A549 (cell line): ENCODE data around the gene CXCL1. TPM values are rescaled to one million over a fixed set of nuclear protein-coding genes. Genes with fewer than 3 reads are reported as not detected.

Source experiments
- ATAC-seq, 2 experiments: fragments of 200-7000 bp in 1 of 2; fragments of >200 bp in 1 of 2; cut with Nextera tagmentation in 1 of 2; cut with Tn5 transposase in 1 of 2; 3 replicates each; pipeline versions ENCODE4 v1.8.0 to v1.9.1; 2018 to 2020; ENCODE audit warnings: mild to moderate bottlenecking in 1 of 2, moderate library complexity in 1 of 2
- CTCF ChIA-PET: fragments of 300-600 bp; sonication (Branson Sonifier 250); formaldehyde crosslinking; extraction: SDS; loops from one replicate; lab custom pipeline; 2021; ENCODE audit warnings: antibody characterized with exemption, inconsistent platforms; lab: Yijun Ruan, JAX
- POLR2A ChIA-PET: fragments of 350-600 bp; formaldehyde crosslinking; extraction: SDS; loops from one replicate; lab custom pipeline; 2021; ENCODE audit warnings: antibody characterized with exemption, inconsistent platforms; lab: Yijun Ruan, JAX
- DNase-seq, 2 experiments: peaks; one replicate each; pipeline versions ENCODE4 v3.0.0 to v3.0.0-alpha.2; 2011 to 2016; ENCODE audit warnings: low read depth in 1 of 2, low spot score in 1 of 2
- FAIRE-seq: peaks from 2 replicates; lab custom pipeline; 2011; peaks lifted over from hg19 to GRCh38; lab: Jason Lieb, UNC
- H3K27ac ChIP-seq, 2 experiments: fragments of >200 bp; sonication (Bioruptor Twin); formaldehyde crosslinking; 3 replicates each; pipeline ENCODE4 v1.5.1; 2016 to 2017
- H3K4me1 ChIP-seq: fragments of >200 bp; sonication (Bioruptor Twin); formaldehyde crosslinking; 3 replicates; pipeline ENCODE4 v1.6.1; 2016
- H3K4me2 ChIP-seq: fragments of >200 bp; sonication (Bioruptor Twin); formaldehyde crosslinking; 3 replicates; pipeline ENCODE4 v1.6.1; 2016
- H3K4me3 ChIP-seq: fragments of >200 bp; sonication (Bioruptor Twin); formaldehyde crosslinking; 3 replicates; pipeline ENCODE4 v1.5.1; 2016
- H3K9me3 ChIP-seq: fragments of >200 bp; sonication (Bioruptor Twin); formaldehyde crosslinking; 3 replicates; pipeline ENCODE4 v1.6.1; 2016
- CHD2 ChIP-seq: fragments of 150-350 bp; IDR thresholded peaks from 2 replicates; pipeline ENCODE4 v1.6.1; 2014; ENCODE audit warnings: low read length; ENCODE audit not compliant: partially characterized antibody
- E2F6 ChIP-seq: IDR thresholded peaks from 2 replicates; pipeline ENCODE4 v1.6.1; 2012; ENCODE audit warnings: low read depth, borderline replicate concordance
- EHMT2 ChIP-seq: fragments of 200-600 bp; sonication (generic); IDR thresholded peaks from 2 replicates; pipeline ENCODE4 v1.6.1; 2016; ENCODE audit warnings: antibody characterized with exemption, low read depth, mild to moderate bottlenecking, moderate library complexity
- FOSB ChIP-seq: fragments of 250-450 bp; sonication (Bioruptor Pico); IDR thresholded peaks from 2 replicates; pipeline ENCODE4 v1.5.0; 2020; ENCODE audit warnings: mild to moderate bottlenecking, moderate library complexity
- HOXB13 ChIP-seq: fragments of 250-450 bp; sonication (Bioruptor Pico); IDR thresholded peaks from 2 replicates; pipeline ENCODE4 v1.5.0; 2020; ENCODE audit warnings: low read depth, mild to moderate bottlenecking, moderate library complexity
- JUN ChIP-seq, 2 experiments: fragments of >200 bp; sonication (Bioruptor Twin); formaldehyde crosslinking; IDR thresholded peaks; 2 replicates in 1 of 2; 3 replicates in 1 of 2; pipeline ENCODE4 v1.6.1; 2016 to 2017
- KDM1A ChIP-seq: fragments of 200-600 bp; sonication (generic); IDR thresholded peaks from 2 replicates; pipeline ENCODE4 v1.6.1; 2016; ENCODE audit warnings: low read depth, mild to moderate bottlenecking
- MYC ChIP-seq: IDR thresholded peaks from 2 replicates; pipeline ENCODE4 v1.6.1; 2012; ENCODE audit warnings: mild to moderate bottlenecking, inconsistent platforms, low read length, improper control_type of control experiment, borderline replicate concordance
- NPAS2 ChIP-seq: fragments of 250-450 bp; sonication (Bioruptor Pico); IDR thresholded peaks from 2 replicates; pipeline ENCODE4 v1.8.0; 2022; ENCODE audit warnings: mild to moderate bottlenecking, moderate library complexity, borderline replicate concordance
- POLR2A ChIP-seq: IDR thresholded peaks from 2 replicates; pipeline ENCODE4 v1.6.1; 2012; ENCODE audit warnings: mild to moderate bottlenecking, low read length
- RAD21 ChIP-seq, 2 experiments: fragments of >200 bp in 1 of 2; sonication (Bioruptor Twin) in 1 of 2; formaldehyde crosslinking in 1 of 2; IDR thresholded peaks in 1 of 2; conservative IDR thresholded peaks in 1 of 2; 2 replicates in 1 of 2; 3 replicates in 1 of 2; pipeline ENCODE4 v1.6.1; 2012 to 2018; ENCODE audit warnings: inconsistent platforms in 1 of 2
- RNF2 ChIP-seq: fragments of 200-600 bp; sonication (generic); IDR thresholded peaks from 2 replicates; pipeline ENCODE4 v1.6.1; 2016; ENCODE audit warnings: low read depth, mild to moderate bottlenecking, antibody characterized with exemption, moderate library complexity, borderline replicate concordance
- SMC3 ChIP-seq: fragments of >200 bp; sonication (Bioruptor Twin); formaldehyde crosslinking; IDR thresholded peaks from 3 replicates; pipeline ENCODE4 v1.6.1; 2018; ENCODE audit warnings: inconsistent platforms
- TP53 ChIP-seq: fragments of 250-450 bp; sonication (Bioruptor Pico); IDR thresholded peaks from 2 replicates; pipeline ENCODE4 v1.5.0; 2021; ENCODE audit warnings: mild to moderate bottlenecking, moderate library complexity
- WGBS: methylation state at CpG from one replicate; pipeline ENCODE4 v1.1.6; 2017; ENCODE audit errors: missing lambda C conversion rate; 5-methylcytosine and 5-hydroxymethylcytosine counted together
- polyA minus RNA-seq: library from RNA; depleted of rRNA, polyadenylated mRNA; stranded (reverse); fragments of >200 nt; gene quantifications from 2 replicates; pipeline ENCODE4 v1.2.3, GENCODE V29; 2011; rRNA and poly(A)+ RNA removed
- polyA plus RNA-seq, 4 experiments: library from polyadenylated mRNA; depleted of rRNA in 3 of 4; stranded (reverse); fragments of >200 nt; fragmentation: RNase III in 1 of 4; extraction: RNeasy Plus Mini Kit Qiagen cat#74134 plus additional on column Dnase treatment in 1 of 4; gene quantifications; 2 replicates in 3 of 4; 3 replicates in 1 of 4; pipeline ENCODE4 v1.2.3, GENCODE V29; 2011 to 2017
- TF ChIP-seq, protein P1 (sequence below): fragments of 450-650 bp; IDR thresholded peaks from 2 replicates; pipeline ENCODE4 v1.6.1; 2014; ENCODE audit warnings: antibody characterized with exemption
- TF ChIP-seq, protein P2 (sequence below): fragments of 250-450 bp; sonication (Bioruptor Pico); IDR thresholded peaks from 2 replicates; pipeline ENCODE4 v1.5.0; 2021; ENCODE audit warnings: mild to moderate bottlenecking, moderate library complexity, borderline replicate concordance
- TF ChIP-seq, protein P3 (sequence below): fragments of 150-350 bp; IDR thresholded peaks from 2 replicates; pipeline ENCODE4 v1.6.1; 2014; ENCODE audit warnings: low read depth, mild to moderate bottlenecking, low read length
- TF ChIP-seq, protein P4 (sequence below): IDR thresholded peaks from 2 replicates; pipeline ENCODE4 v1.6.1; 2012
- TF ChIP-seq, protein P5 (sequence below): IDR thresholded peaks from 2 replicates; pipeline ENCODE4 v1.6.1; 2012

The CXCL1 gene
- polyA plus RNA-seq (2011; rRNA removed) (16.3 and 20.0 TPM in 2 replicates), polyA plus RNA-seq (2017; fragmentation: RNase III; extraction: RNeasy Plus Mini Kit Qiagen cat#74134 plus additional on column Dnase treatment) (12.9 to 16.2 TPM (median 14.9 TPM) in 3 replicates), polyA minus RNA-seq (3.1 and 5.4 TPM in 2 replicates)
- 23.1 and 27.7 TPM in 2 replicates for polyA plus RNA-seq (2012; cell fraction: cytosol; rRNA removed)
- 15.8 and 29.3 TPM in 2 replicates for polyA plus RNA-seq (2012; cell fraction: nucleus; rRNA removed)

DNA sequence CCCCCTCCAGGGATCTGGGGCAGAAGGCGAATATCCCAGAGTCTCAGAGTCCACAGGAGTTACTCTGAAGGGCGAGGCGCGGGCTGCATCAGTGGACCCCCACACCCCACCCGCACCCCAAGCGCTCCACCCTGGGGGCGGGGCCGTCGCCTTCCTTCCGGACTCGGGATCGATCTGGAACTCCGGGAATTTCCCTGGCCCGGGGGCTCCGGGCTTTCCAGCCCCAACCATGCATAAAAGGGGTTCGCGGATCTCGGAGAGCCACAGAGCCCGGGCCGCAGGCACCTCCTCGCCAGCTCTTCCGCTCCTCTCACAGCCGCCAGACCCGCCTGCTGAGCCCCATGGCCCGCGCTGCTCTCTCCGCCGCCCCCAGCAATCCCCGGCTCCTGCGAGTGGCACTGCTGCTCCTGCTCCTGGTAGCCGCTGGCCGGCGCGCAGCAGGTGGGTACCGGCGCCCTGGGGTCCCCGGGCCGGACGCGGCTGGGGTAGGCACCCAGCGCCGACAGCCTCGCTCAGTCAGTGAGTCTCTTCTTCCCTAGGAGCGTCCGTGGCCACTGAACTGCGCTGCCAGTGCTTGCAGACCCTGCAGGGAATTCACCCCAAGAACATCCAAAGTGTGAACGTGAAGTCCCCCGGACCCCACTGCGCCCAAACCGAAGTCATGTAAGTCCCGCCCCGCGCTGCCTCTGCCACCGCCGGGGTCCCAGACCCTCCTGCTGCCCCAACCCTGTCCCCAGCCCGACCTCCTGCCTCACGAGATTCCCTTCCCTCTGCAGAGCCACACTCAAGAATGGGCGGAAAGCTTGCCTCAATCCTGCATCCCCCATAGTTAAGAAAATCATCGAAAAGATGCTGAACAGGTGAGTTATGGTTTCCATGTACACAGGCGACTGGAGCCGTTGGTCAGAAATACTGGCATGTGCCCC is at the start of gene CXCL1:
Gene CXCL1, plus strand, starts transcription at position 264 of the 926 bp plus-strand sequence. Its CDS starts 78 bp downstream, at position 342.
- H3K9me3 ChIP-seq, result no peaks in the 10 kb centered on the region
- POLR2A ChIA-PET, result interaction anchor here (1.0 to 1.9 kb wide), 8 partner anchors 13 to 240 kb away, joined by 3 to 8 read pairs (median 3); partner anchors contain the start of genes CXCL2, CXCL3, CXCL5 and CXCL8
- FAIRE-seq, result no peak
- CTCF ChIA-PET, result interaction anchor here (0.6 to 2.0 kb wide), 6 partner anchors 10 to 142 kb away, joined by 3 to 5 read pairs (median 4); no protein-coding TSS in a partner anchor
- TF ChIP-seq JUN (IDR thresholded peaks at IDR 0.05) (peak in 1 of 2 experiments; percentile 62; a peak in 2 of 5 replicates), RAD21 (conservative IDR thresholded peaks at IDR 0.05 in 1 of 2, IDR thresholded peaks at IDR 0.05 in 1 of 2) (no peak), POLR2A (peak; percentile 22; the same call in 1 of the 2 replicates)
- H3K4me1 ChIP-seq, result peaks cover 35% of the 10 kb centered on the region; the same call in 2 of the 3 replicates
- WGBS, result 6% methylated on average over 13 of the region's 61 CpGs
- DNase-seq, result peak; percentile 19 to 37
- peak within 1 kb of the TSS; percentile 96 to 97 for H3K27ac ChIP-seq
- H3K4me3 ChIP-seq, result peak within 1 kb of the TSS; percentile 91
- ATAC-seq, result peak; percentile 75 to 82
- H3K4me2 ChIP-seq, result peak within 1 kb of the TSS; percentile 92

GRCh38 chr4:73821325-73821724 is 47.9 kb upstream of the CXCL1 start:
- POLR2A ChIA-PET, result no interaction called here
- Histone ChIP-seq H3K4me2 (no peak overlapping the region), H3K4me3 (no peak overlapping the region), H3K4me1 (peaks cover 14% of the 10 kb centered on the region), H3K9me3 (no peaks in the 10 kb centered on the region), H3K27ac (no peak overlapping the region)
- ATAC-seq (no peak), FAIRE-seq (no peak), DNase-seq (no peak)
- WGBS, result 91% methylated on average over 4 of the region's 4 CpGs
- CTCF ChIA-PET, result no interaction called here
- TF ChIP-seq FOSB (CRISPR knock-in tag), result no peak
- TF ChIP-seq, protein P1, sequence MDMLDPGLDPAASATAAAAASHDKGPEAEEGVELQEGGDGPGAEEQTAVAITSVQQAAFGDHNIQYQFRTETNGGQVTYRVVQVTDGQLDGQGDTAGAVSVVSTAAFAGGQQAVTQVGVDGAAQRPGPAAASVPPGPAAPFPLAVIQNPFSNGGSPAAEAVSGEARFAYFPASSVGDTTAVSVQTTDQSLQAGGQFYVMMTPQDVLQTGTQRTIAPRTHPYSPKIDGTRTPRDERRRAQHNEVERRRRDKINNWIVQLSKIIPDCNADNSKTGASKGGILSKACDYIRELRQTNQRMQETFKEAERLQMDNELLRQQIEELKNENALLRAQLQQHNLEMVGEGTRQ, result no peak

- Histone ChIP-seq H3K4me2 (no peak overlapping the region), H3K9me3 (no peaks in the 10 kb centered on the region), H3K4me1 (peaks cover 4% of the 10 kb centered on the region; the same call in 2 of the 3 replicates), H3K27ac (no peak overlapping the region), H3K4me3 (no peak overlapping the region)
- no peak for ATAC-seq
- no peak for FAIRE-seq
- ChIA-PET CTCF (interaction anchor here (0.9 kb wide), 1 partner anchor 160 kb away, joined by 3 read pairs; no protein-coding TSS in a partner anchor), POLR2A (no interaction called here)
- no peak for TF ChIP-seq EHMT2
- TF ChIP-seq, protein P2, sequence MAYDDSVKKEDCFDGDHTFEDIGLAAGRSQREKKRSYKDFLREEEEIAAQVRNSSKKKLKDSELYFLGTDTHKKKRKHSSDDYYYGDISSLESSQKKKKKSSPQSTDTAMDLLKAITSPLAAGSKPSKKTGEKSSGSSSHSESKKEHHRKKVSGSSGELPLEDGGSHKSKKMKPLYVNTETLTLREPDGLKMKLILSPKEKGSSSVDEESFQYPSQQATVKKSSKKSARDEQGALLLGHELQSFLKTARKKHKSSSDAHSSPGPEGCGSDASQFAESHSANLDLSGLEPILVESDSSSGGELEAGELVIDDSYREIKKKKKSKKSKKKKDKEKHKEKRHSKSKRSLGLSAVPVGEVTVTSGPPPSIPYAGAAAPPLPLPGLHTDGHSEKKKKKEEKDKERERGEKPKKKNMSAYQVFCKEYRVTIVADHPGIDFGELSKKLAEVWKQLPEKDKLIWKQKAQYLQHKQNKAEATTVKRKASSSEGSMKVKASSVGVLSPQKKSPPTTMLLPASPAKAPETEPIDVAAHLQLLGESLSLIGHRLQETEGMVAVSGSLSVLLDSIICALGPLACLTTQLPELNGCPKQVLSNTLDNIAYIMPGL (CRISPR knock-in tag), result no peak
- TF ChIP-seq NPAS2 (CRISPR knock-in tag), result no peak
- TF ChIP-seq MYC, result no peak
- no peak for TF ChIP-seq RNF2
- TF ChIP-seq, protein P3, sequence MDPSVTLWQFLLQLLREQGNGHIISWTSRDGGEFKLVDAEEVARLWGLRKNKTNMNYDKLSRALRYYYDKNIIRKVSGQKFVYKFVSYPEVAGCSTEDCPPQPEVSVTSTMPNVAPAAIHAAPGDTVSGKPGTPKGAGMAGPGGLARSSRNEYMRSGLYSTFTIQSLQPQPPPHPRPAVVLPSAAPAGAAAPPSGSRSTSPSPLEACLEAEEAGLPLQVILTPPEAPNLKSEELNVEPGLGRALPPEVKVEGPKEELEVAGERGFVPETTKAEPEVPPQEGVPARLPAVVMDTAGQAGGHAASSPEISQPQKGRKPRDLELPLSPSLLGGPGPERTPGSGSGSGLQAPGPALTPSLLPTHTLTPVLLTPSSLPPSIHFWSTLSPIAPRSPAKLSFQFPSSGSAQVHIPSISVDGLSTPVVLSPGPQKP, result no peak
- TF ChIP-seq HOXB13, result no peak
- no peak for TF ChIP-seq SMC3
- TF ChIP-seq TP53 (CRISPR knock-in tag), result no peak
- TF ChIP-seq KDM1A, result no peak
- no peak for TF ChIP-seq POLR2A
- TF ChIP-seq, protein P4, sequence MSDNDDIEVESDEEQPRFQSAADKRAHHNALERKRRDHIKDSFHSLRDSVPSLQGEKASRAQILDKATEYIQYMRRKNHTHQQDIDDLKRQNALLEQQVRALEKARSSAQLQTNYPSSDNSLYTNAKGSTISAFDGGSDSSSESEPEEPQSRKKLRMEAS, result no peak
- TF ChIP-seq, protein P5, sequence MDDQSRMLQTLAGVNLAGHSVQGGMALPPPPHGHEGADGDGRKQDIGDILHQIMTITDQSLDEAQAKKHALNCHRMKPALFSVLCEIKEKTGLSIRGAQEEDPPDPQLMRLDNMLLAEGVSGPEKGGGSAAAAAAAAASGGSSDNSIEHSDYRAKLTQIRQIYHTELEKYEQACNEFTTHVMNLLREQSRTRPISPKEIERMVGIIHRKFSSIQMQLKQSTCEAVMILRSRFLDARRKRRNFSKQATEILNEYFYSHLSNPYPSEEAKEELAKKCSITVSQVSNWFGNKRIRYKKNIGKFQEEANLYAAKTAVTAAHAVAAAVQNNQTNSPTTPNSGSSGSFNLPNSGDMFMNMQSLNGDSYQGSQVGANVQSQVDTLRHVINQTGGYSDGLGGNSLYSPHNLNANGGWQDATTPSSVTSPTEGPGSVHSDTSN, result no peak
- TF ChIP-seq E2F6, result no peak
- no peak for TF ChIP-seq CHD2
- 77% methylated on average over 3 of the region's 3 CpGs for WGBS
- DNase-seq, result no peak
These were observed 46.8 kb upstream of the CXCL1 start for GRCh38 chr4:73822389-73822788.
